ENCODE measurements around the gene RPL22L1. TPM values are rescaled to one million over a fixed set of nuclear protein-coding genes. Genes with fewer than 3 reads are reported as not detected.

RPL22L1 gene
- total and polyA plus RNA-seq, 2 of the 4 experiments (the other 2 are of a cell fraction) = 37.1 to 92.0 TPM

DNA sequence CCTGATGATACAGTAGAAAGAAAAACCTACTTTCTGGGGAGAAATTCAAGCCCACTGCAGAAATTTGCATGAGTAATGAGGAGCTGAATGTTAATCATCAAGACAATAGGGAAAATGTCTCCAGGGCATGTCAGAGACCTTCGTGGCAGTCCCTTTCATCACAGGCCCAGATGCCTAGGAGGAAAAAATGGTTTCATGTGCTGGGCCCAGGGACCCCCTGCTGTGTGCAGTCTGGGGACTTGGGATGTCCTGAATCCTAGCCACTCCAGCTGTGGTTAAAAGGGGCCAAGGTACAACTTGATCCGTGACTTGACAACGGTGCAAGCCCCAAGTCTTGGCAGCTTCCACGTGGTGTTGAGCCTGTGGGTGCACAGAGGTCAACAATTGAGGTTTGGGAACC is 48.7 kb upstream of the RPL22L1 start:
- no peaks in the 10 kb centered on the region for H3K36me3 ChIP-seq (ENCODE audit: control insufficient read depth, insufficient read depth, low read length)
- H3K9ac ChIP-seq (ENCODE audit: low read depth, low read length) = no peak overlapping the region
- no peak overlapping the region for H3K23ac ChIP-seq (ENCODE audit: low read depth, low read length)
- H3K27me3 ChIP-seq (ENCODE audit: control insufficient read depth, insufficient read depth, low read length) = no peaks in the 10 kb centered on the region; the same call in 1 of the 2 replicates
- peaks cover 10% of the 10 kb centered on the region for H3K9me3 ChIP-seq (ENCODE audit: control insufficient read depth, insufficient read depth, low read length)
- H3K4ac ChIP-seq (ENCODE audit: low read depth, low read length) = no peak overlapping the region
- no peak overlapping the region for H2BK20ac ChIP-seq (ENCODE audit: low read depth, low read length)
- H2BK120ac ChIP-seq (ENCODE audit: low read depth, low read length) = no peak overlapping the region
- no peak overlapping the region for H4K5ac ChIP-seq (ENCODE audit: low read depth, low read length)
- ATAC-seq (ENCODE audit: low read depth) = no peak
- H3K56ac ChIP-seq (ENCODE audit: extremely low read depth, insufficient read depth, low read length) = no peak overlapping the region
- H2BK5ac ChIP-seq (ENCODE audit: low read depth, low read length, poor library complexity, severe bottlenecking) = no peak overlapping the region
- DNase-seq = no peak
- H3K18ac ChIP-seq (ENCODE audit: low read depth, low read length) = no peak overlapping the region
- WGBS, 2 experiments (ENCODE audit: extremely low coverage in 2 of 2, insufficient read length in 1 of 2) = 45% methylated on average over 4 of the region's 4 CpGs; no CpG with 5 or more reads in 1 of the 2 experiments
- H3K9me1 ChIP-seq (ENCODE audit: insufficient read depth, low read length) = no peaks in the 10 kb centered on the region
- H3K27ac ChIP-seq (ENCODE audit: insufficient read depth, low read length) = no peak overlapping the region
- no peak overlapping the region for H4K8ac ChIP-seq (ENCODE audit: low read depth in 2 of 2, low read length in 2 of 2)
- no TSS peak for BruUV-seq (replicated peaks)
- CTCF ChIA-PET = no interaction called here
- intact Hi-C loops (cut with micrococcal nuclease) (no loop called here), dilution Hi-C loops (cut with HindIII; ENCODE audit: low sequenced_read_pairs, unreplicated experiment) (no loop called here), in situ Hi-C loops (cut with MboI; ENCODE audit: low sequenced_read_pairs) (no loop called here)
- no peaks in the 10 kb centered on the region for H3K4me1 ChIP-seq (ENCODE audit: control insufficient read depth, insufficient read depth, low read length)
- H2BK15ac ChIP-seq (ENCODE audit: low read depth, low read length) = no peak overlapping the region
- H2AFZ ChIP-seq (replicated peaks; ENCODE audit: low read length, poor library complexity) = no peak overlapping the region
- H4K91ac ChIP-seq (ENCODE audit: insufficient read depth, low read depth, low read length) = no peak overlapping the region
- TF ChIP-seq MAZ (IDR thresholded peaks at IDR 0.05; ENCODE audit: borderline replicate concordance, low read depth, low read length) (no peak), MXI1 (IDR thresholded peaks at IDR 0.05; ENCODE audit: borderline replicate concordance, low read depth, low read length) (no peak), RFX5 (IDR thresholded peaks at IDR 0.05; ENCODE audit: low read depth, low read length) (no peak), FOS (IDR thresholded peaks at IDR 0.05; ENCODE audit: low read depth, low read length) (no peak), CEBPB (IDR thresholded peaks at IDR 0.05; ENCODE audit: low read depth, low read length) (no peak), NFE2L2 (IDR thresholded peaks at IDR 0.05; ENCODE audit: low read depth, low read length) (no peak)
- no peaks in the 10 kb centered on the region for H3K79me1 ChIP-seq (ENCODE audit: low read depth in 1 of 2, low read length in 2 of 2)
- no peak overlapping the region for H2AK9ac ChIP-seq (replicated peaks; ENCODE audit: low read depth, low read length, poor library complexity)
- H4K20me1 ChIP-seq (ENCODE audit: insufficient read depth, low read length) = no peaks in the 10 kb centered on the region
- no peak overlapping the region for H3K4me3 ChIP-seq (ENCODE audit: insufficient read depth, low read depth, low read length)
- no peak overlapping the region for H2AK5ac ChIP-seq (ENCODE audit: low read depth, low read length)
- no peak overlapping the region for H3K4me2 ChIP-seq (ENCODE audit: low read depth, low read length)
- POLR2A ChIA-PET (ENCODE audit: unreplicated experiment) = no interaction called here
- no peak overlapping the region for H3K14ac ChIP-seq (replicated peaks; ENCODE audit: low read depth, low read length)
